ENCODE results near the gene AKAP13. TPM values are rescaled to one million over a fixed set of nuclear protein-coding genes. Genes with fewer than 3 reads are reported as not detected.

The AKAP13 gene
- total and polyA plus RNA-seq, 7 donors = 21.6 to 142 (median 98.5) TPM

- Histone ChIP-seq H3K27me3 (no peaks in the 10 kb centered on the region), H3K4me3 (no peak overlapping the region), H3K27ac (peak overlapping the region in 1 of 4 donors; percentile 54), H3K36me3 (no peaks in the 10 kb centered on the region), H3K4me1 (peaks cover 0 to 8% (median 7%) of the 10 kb centered on the region in 4 donors), H3K9me3 (no peaks in the 10 kb centered on the region)
- DNase-seq = no peak
- TF ChIP-seq POLR2A (IDR thresholded peaks at IDR 0.05) = no peak
- TF ChIP-seq CTCF (IDR thresholded peaks at IDR 0.05) = no peak
- TF ChIP-seq EP300 (IDR thresholded peaks at IDR 0.05) = no peak
- no peak for TF ChIP-seq POLR2AphosphoS5 (IDR thresholded peaks at IDR 0.05)
- WGBS, 2 donors = 90 to 94% methylated on average over 6 of the region's 6 CpGs
- intact Hi-C loops (cut with DNase I) = no loop called here
Measured at GRCh38 chr15:85362436-85363081, 17.8 kb upstream of the AKAP13 start.

GRCh38 chr15:85365980-85366379 is 14.4 kb upstream of the AKAP13 start:
- no peak overlapping the region for H3K27ac ChIP-seq
- H3K36me3 ChIP-seq = no peaks in the 10 kb centered on the region
- no peaks in the 10 kb centered on the region for H3K4me1 ChIP-seq
- no peak for TF ChIP-seq POLR2A (IDR thresholded peaks at IDR 0.05)
- no peak for TF ChIP-seq POLR2AphosphoS5 (IDR thresholded peaks at IDR 0.05)
- TF ChIP-seq EP300 (IDR thresholded peaks at IDR 0.05) = no peak
- TF ChIP-seq CTCF (IDR thresholded peaks at IDR 0.05) = no peak
- no peak overlapping the region for H3K4me3 ChIP-seq
- H3K27me3 ChIP-seq = no peaks in the 10 kb centered on the region
- intact Hi-C loops (cut with DNase I) = no loop called here
- DNase-seq = no peak
- no peaks in the 10 kb centered on the region for H3K9me3 ChIP-seq
- 95% methylated on average over 2 of the region's 2 CpGs for WGBS, 2 donors

- 85 to 96% methylated on average over 4 of the region's 4 CpGs for WGBS, 2 donors
- intact Hi-C loops (cut with DNase I) = no loop called here
- no peaks in the 10 kb centered on the region for H3K27me3 ChIP-seq
Measured at GRCh38 chr15:85367741-85368140, 12.7 kb upstream of the AKAP13 start.

GRCh38 chr15:85374831-85375230 is 5.6 kb upstream of the AKAP13 start:
- H3K4me3 ChIP-seq = no peak overlapping the region
- DNase-seq = no peak
- H3K4me1 ChIP-seq = peaks cover 0 to 5% (median 2%) of the 10 kb centered on the region in 4 donors
- H3K36me3 ChIP-seq = no peaks in the 10 kb centered on the region
- intact Hi-C loops (cut with DNase I) = no loop called here
- H3K27me3 ChIP-seq = no peaks in the 10 kb centered on the region
- no peaks in the 10 kb centered on the region for H3K9me3 ChIP-seq
- TF ChIP-seq POLR2AphosphoS5 (IDR thresholded peaks at IDR 0.05) = no peak
- TF ChIP-seq EP300 (IDR thresholded peaks at IDR 0.05) = no peak
- TF ChIP-seq CTCF (IDR thresholded peaks at IDR 0.05) = no peak
- TF ChIP-seq POLR2A (IDR thresholded peaks at IDR 0.05) = no peak
- WGBS, 2 donors = 84 to 90% methylated on average over 4 of the region's 4 CpGs
- H3K27ac ChIP-seq = no peak overlapping the region

More at GRCh38 chr15:85367741-85368140, 12.7 kb upstream of the AKAP13 start:
- Histone ChIP-seq H3K9me3 (no peaks in the 10 kb centered on the region), H3K4me1 (no peaks in the 10 kb centered on the region), H3K27ac (no peak overlapping the region), H3K4me3 (no peak overlapping the region), H3K36me3 (no peaks in the 10 kb centered on the region)
- DNase-seq = no peak
- TF ChIP-seq EP300 (IDR thresholded peaks at IDR 0.05) (no peak), CTCF (IDR thresholded peaks at IDR 0.05) (no peak)

- intact Hi-C loops (cut with DNase I) = no loop called here
- no peak overlapping the region for H3K27ac ChIP-seq
- no peaks in the 10 kb centered on the region for H3K36me3 ChIP-seq
- TF ChIP-seq CTCF (IDR thresholded peaks at IDR 0.05) (no peak), POLR2AphosphoS5 (IDR thresholded peaks at IDR 0.05) (no peak), POLR2A (IDR thresholded peaks at IDR 0.05) (no peak), EP300 (IDR thresholded peaks at IDR 0.05) (no peak)
- no peaks in the 10 kb centered on the region for H3K9me3 ChIP-seq
- no peak overlapping the region for H3K4me3 ChIP-seq
- 93 to 97% methylated on average over 2 of the region's 2 CpGs for WGBS, 2 donors
- H3K27me3 ChIP-seq = no peaks in the 10 kb centered on the region
- DNase-seq = no peak
- H3K4me1 ChIP-seq = peaks cover 0 to 13% (median 8%) of the 10 kb centered on the region in 4 donors
Measured at GRCh38 chr15:85377269-85377668, 3.1 kb upstream of the AKAP13 start.
